ENCODE measurements around the gene CASP7.
"Not testable (repeated sequence)": the region's sequence is repeated elsewhere in the genome, so short reads cannot be mapped to it uniquely, and the experiment has no call there.

The CASP7 gene

DNA sequence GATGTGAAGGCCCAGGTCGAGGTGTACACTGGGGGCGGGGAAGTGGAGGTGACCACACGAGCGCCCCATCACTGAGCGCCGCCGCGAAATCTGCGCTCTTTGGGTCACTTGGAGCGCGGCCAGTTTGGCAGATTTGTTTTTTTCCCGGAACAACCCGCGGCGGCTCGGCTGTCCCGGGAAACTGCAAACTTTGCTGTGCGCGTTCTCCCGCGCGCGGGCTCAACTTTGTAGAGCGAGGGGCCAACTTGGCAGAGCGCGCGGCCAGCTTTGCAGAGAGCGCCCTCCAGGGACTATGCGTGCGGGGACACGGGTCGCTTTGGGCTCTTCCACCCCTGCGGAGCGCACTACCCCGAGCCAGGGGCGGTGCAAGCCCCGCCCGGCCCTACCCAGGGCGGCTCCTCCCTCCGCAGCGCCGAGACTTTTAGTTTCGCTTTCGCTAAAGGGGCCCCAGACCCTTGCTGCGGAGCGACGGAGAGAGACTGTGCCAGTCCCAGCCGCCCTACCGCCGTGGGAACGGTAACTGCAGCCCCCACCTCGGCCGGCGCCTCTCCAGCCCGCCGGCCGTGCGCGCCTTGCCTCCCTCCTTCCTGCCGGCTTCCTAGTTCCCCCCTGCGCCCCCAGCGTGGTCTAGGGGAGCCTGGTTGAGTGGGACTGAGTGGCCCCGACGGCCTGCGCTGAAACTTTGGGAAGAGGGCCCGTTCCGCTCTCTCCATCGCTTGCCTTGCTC lies at the start of gene CASP7:
Gene CASP7 (plus strand): TSS at position 450 of the 727 bp plus-strand sequence. CDS start 17,582 bp downstream, outside the sequence.
- DNase-seq (ENCODE audit: low read depth in 2 of 2) = peak; percentile 68 to 74

DNA sequence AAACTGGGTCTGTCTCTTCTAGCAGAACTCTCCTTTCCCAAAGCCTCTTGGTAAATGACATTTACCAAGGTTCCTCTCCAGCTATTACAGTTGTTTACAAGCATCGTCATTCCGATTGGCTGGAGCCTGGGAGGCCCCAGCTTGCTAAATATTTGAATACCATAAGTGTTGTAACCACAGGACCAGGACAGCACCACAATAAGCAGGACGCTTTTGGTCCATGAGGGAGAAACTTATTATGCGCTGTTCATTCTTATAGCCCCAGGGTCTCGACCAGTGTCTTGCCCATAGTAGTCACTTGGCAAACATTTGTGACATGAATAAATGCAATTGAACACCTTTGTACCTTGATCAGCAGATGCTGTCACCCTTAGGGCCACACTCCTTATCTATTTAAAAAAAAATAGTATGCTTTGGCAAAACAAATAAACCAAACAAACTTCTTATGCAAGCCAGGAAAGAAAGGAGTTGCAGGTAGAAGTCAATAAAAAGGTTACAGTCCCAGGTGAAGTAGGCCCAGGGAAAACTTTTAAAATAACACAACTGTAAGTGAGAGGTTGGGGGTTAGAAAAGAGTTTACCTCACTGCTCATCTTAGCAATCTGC lies 48.7 kb upstream of the CASP7 start:
- DNase-seq (ENCODE audit: low read depth in 2 of 2) = no peak

DNA sequence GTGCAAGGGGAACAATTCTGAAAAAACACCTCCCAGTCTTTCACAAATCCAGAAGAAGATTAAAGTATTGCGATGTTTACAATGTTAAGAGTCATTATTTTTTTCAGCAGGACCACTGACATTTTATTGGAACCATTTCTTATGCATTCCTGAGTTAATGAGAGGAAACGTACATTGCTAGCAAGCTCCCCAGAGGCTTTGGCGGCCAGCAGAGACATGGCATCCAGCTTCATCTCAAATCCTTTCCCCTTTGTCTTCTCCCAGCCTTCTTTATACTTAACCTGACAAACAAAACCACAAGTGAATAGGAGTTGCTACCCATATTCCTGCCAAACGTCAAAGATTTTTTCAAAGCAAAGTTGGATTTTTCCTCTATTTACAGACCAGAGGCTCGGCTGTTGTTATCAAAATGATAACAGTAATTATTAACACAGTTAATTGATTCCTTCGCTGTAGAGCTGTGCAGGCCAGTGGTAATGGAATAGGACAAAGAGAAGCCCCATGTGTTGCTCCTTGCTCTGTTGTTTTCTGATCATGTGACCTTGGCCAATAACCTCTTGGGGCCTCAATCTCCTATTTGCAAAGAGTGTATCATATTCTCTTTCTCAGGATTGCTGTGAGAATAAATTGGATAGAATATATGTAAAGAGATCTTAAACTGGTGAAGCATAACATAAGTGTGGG lies 47.9 kb upstream of the CASP7 start:
- DNase-seq (ENCODE audit: low read depth in 2 of 2) = no peak

DNA sequence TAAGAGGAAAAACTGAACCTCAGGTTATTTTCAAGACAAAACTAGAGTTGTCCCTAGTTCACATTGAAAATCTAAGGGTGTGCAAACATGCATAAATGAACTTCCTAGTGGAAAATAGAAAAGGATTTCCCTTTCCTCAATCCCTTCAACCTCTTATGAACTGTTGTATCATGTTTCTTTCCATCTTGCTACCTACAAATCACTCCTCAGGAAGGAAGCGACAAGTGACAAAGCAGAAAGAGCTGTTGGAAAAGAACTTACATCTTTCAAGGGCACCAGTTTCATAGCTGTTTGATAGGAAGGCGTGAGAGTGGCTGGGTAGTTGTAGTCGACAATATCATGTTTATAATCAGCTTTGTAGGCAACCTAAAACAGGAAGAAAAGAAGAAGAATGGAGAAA lies 39.7 kb upstream of the CASP7 start:
- no peak for DNase-seq (ENCODE audit: low read depth in 2 of 2)

DNA sequence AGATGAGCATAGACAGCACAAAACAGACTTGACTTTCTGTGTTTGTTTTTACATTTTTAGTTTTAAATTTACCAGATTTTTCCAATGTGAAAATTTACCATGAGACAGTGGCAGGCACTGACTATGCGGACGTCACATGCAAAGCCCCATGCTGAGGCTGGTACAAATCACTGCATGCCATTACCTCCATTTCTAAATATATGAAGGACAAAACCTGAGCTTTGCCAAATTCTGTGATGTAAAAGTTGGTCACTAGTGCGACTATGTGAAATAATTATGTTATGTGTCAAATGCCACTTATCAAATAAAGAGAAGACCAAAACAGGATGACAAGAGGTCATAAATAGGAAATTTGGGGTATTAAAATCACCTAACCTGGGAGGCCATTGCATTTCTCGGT lies 38.0 kb upstream of the CASP7 start:
- DNase-seq (ENCODE audit: low read depth in 2 of 2) = no peak

DNA sequence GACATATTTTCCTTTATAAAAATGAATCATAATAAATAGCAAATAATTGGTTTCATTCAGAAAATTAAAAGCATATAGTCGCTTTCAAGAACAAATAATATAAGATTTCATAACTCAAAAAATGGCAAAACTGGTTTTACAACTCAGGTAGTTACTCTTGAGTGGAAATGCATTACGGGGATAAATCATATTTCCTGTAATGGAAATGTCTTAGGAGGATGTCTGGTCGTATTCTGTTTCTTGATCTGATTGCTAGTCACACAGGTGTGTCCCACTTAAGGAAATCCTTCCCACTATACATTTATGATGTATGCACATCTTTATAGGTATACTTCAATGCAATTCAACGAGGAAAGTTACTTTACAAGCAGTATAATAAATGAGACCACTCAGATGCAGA lies 36.5 kb upstream of the CASP7 start:
- no peak for DNase-seq (ENCODE audit: low read depth in 2 of 2)

DNA sequence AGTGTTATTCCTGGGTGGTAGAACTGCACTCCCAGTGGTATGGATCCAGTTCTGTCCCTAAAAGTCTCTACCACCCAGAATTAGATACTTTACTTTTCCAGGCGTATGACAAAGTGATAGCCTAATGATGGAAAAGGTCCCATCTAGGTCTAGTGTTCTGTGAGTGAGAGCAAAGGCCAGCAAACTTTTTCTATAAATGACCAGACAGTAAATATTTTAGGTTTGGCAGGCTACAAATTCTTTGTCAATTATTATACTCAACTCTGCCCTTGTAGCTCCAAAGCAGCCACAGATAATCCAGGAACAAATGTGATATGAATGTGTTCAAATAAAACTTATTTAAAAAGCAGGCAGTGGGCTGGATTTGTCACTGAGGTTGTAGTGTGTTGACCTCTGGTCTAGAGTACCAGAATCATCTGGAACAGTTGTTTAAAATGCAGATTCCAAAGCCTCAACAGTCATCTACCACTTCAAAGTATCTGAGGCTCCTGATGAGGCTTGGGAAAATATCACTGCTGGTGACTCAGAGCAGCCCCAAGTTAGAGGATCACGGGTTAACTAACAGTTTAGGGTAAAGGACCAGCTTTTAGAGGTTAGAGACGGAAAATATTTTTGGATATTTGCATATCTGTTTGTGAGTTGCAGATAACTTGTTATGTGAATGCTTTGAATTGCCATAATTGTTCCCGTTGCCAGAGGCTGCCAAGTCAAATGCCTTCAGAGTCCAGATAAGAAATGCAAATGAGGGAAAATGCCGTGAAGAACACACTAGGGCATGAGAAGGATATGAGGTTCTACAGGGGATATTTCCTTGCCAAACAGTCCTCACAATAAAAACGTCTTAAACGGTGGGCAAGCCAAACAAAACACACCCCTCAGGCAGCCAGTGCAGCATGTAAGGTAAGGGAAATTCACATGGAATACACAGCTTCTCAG lies 35.3 kb upstream of the CASP7 start:
- no peak for DNase-seq (ENCODE audit: low read depth in 2 of 2)

DNA sequence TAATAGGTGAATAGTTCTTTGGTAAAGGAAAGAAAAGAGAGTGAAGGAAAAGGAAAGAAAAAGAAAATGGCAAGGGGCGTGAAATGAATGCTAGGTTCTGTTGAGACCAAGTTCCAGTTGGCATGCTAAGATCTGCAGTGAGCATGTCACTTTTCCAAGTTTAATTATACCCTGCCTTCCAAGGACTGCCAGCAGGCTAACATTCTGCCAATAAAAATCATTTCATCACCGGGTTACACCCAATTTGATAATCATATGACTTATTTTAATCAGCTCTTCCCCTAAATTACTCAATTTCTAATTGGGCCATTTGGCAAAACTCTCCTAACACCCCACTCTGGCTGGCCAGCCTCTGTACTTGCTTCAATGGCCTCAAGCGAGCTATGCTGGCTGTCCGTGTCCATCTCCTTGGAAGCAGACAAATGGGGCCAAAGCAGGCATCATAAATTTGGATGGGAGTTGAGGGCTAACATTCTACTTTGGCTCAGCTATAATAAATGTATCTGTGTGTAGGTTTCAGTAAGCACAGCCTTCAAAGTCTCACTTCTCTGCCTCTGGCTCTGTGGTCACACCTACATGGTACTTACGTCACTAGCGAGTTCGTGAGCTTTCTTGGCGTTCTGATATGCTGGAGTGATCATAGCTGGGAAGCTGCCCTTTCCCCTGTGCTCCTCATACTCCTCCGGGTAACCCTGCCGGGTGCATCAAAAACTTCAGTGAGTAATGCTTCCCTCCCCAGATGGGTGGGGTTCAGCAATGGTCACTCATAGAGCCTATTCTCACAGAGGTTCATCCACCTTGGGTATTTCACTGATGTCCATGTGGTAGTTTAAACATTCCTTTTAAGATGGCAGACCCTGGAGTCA lies 33.1 kb upstream of the CASP7 start:
- no peak for DNase-seq (ENCODE audit: low read depth in 2 of 2)

DNA sequence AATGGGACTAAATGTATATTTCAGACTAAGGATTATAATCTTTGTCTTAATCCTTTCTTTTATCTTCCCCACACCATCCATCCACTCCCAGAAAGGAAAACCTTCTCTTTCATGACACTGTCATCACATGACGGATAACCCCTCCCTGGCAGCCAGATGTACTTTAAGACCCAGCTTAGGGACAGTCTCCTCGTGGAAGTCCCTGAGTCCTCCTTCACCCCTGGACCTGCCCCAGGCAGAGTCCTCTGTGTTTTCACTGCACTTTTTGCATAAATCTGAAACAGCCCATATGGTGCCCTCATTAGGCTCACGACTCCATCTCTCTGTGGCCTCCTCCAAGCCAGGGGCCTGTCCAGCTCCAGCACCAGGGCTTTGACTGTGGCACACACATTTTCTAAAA lies 31.9 kb upstream of the CASP7 start:
- no peak for DNase-seq (ENCODE audit: low read depth in 2 of 2)

DNA sequence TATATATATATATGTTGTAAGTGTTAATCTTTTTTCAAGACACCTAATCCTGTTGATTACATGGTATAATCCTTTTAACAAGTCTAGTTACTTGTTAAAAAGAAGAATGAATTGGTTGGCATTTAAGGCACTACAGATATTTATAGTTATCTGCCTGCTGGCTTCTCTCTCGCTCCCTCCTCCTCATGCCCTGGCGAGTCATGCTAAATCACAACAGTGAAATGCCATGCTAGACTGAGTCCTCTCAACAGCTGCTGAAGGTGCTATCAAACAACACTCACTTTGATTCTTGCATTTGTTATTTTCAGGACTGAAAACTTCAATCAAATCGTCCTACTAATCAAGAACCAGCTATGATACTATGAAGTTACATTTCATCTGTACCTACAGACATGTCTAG lies 31.2 kb upstream of the CASP7 start:
- no peak for DNase-seq (ENCODE audit: low read depth in 2 of 2)

DNA sequence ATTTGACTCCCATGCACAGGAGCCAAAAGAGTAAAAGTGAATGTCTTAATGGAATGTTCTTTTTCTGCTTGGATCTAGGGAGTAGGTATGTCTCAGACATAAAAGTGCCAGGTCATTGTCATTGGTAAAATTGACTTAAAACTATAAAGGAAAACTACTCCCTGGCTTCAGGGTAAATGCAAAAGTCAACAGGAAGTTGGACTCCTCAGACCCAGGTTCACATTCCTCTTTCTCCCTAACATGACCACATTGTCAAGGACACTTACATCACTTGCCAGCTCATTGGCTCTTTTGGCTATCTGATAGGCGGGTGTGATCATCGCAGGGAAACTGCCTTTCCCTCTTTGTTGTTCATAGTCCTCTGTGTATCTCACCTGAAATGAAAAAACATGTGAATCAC lies 29.5 kb upstream of the CASP7 start:
- no peak for DNase-seq (ENCODE audit: low read depth in 2 of 2)

DNA sequence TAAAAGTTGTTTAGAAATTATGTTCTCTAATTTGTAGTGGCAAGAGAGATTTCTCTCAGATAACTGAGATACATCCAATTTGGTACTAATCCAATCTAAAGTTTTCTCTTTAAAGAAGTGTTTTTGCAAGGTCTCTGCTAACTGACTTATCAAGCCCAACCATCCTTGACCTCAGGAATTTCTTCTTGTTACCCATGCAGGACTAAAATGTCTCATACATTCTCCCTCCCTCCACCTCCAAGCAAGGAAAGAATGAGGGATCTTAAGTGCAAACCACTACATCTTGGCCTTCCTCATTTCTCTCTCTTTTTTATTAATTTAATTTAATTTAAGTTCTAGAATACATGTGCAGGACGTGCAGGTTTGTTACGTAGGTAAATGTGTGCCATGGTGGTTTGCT lies 28.7 kb upstream of the CASP7 start:
- no peak for DNase-seq (ENCODE audit: low read depth in 2 of 2)

DNA sequence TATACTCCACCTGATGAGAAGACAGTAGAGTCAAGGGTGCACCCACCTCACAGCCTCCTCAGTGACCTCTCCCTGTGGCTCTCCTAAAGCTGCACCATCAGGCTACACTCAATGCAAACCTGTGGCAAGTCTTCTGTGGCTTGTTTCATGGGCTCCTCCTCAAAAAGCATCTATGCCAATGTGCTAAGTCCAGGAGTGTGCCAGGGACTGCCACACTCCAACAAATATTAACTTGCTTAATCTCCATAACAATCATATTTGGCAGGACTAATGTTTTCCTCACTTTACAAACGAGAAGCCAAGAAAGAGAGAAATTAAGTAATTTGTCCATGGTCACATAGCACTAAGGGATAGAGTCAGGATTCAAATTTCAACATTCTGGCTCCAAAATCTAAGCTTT lies 27.8 kb upstream of the CASP7 start:
- DNase-seq (ENCODE audit: low read depth in 2 of 2) = no peak

DNA sequence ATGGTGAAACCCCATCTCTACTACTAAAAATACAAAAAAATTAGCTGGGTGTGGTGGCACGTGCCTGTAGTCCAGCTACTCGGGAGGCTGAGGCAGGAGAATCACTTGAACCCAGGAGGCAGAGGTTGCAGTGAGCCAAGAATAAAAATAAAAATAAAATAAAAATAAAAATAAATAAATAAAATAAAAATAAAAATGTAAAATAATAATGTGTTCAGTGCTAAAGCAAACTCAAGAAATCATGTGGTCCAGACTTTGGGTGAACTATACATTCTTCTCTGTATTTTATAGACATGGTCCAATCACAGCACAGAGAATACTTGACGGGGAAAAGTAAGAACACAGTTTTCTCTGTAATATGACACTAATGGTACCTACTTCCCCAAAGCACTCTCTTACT lies 27.3 kb upstream of the CASP7 start:
- DNase-seq (ENCODE audit: low read depth in 2 of 2) = not testable (repeated sequence)

DNA sequence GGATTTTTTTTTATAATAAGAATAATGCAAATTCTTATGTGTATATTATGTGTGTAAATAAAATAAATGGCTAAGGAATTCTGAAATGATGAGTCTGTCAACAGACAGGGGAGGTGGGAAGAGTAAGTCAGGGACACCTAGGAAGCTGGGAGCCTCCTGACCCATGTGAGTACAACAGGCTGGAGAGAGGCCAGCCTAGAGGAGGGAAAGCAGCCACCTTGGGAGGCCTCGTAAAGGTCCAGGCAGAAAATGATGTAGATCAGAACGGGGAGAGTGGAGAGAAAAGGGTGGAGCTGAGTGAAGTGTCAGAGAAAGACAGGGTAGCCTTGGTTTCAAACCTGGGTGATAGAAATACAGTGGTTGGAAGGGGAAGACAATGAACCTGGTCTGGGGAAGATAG lies 22.8 kb upstream of the CASP7 start:
- DNase-seq (ENCODE audit: low read depth in 2 of 2) = no peak

DNA sequence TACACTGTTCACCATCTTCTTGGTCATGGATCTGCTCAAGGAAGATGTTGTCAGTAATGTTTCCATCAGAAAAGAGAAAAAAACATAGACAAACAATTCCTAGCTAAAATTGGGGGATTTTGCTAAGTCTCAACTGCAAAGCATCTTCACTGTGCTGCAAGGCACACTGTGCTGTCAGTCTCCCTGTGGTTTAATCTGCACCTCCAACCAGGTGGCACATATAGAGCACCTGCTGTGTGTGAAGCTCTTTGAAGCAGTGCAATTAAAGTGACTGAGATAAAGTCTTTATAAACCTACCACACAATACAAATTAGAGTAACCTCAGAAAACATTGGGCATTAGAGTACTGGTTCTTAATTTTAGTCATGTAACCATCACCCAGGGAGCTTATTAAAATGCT lies 22.2 kb upstream of the CASP7 start:
- no peak for DNase-seq (ENCODE audit: low read depth in 2 of 2)

DNA sequence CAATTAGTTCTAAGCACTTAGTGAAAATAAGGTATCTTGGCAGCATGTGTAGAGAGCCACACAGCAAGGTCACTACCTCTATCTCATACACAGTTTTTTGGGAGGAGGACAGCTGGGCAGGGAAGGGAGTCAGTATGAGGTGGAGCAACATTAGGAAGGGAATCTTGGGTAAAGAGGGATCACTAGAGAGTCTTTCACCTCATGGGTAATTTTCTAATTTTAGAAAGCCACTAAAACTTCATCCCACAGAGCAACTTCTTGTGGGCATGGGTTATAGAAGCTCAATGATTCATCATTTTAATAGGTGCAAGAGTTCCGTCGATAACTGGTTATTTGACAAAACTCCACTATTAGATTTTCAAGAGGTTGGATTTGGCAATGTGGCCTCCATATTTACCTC lies 18.4 kb upstream of the CASP7 start:
- no peak for DNase-seq (ENCODE audit: low read depth in 2 of 2)

DNA sequence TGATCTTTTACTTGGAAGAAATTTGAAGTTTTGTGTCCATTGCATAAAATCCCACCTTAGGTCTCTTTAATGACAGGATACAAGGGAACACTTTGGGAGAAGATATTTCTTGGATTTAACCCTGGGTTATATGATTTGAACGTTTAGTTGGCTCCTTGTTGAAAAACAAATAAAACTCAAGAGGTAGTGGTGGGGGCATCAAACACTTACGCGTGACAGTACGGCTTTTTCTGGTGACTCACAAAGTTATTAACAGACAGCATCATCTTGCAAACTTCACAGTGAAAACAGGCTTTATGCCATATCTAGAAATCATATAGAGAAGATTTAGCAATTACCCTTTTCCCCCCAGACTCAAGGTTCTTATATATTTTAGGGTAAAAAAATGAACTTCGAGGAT lies 16.6 kb upstream of the CASP7 start:
- no peak for DNase-seq (ENCODE audit: low read depth in 2 of 2)

DNA sequence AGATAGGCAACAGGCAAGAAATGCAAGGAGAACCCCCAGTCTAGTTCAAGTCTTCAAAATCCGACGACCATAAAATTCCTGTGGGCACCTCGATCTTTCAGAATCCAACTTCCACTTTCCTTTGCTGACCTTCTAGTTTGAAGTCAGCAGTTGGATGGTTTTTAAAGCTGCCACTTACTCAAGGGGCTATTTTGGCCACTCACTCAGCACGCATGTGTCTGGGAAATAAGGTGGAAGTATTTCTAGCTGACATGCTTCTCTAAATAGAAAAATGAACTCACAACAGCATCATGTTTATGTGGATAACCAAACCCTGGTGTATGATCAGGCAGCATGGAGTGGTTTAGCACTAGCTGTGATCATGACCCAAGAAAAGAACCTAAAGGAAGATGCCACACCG lies 15.8 kb upstream of the CASP7 start, which contains the start of gene NRAP:
Gene NRAP (minus strand): TSS at position 134 of the 400 bp plus-strand sequence. CDS start 159 bp downstream, outside the sequence.
- DNase-seq (ENCODE audit: low read depth in 2 of 2) = no peak

DNA sequence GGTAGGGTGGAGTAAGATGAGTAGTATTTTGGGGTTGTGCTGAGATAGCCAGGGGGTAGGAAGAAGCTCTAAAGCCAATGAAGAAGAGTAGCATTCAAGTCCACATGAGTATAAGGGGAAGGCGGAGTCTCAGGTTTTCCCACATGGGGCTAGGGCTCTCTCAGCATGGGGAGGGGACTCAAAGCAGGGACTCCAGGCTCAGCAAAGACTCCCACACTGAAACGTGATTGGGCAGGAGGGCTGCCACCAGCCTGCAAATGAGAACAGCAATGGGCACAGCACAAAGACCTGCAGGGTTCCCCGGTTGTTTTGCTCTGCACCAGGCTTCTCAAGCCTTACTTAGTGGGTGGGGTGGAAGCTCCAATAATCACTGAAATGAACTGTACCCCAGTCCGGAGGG lies 14.4 kb upstream of the CASP7 start:
- DNase-seq (ENCODE audit: low read depth in 2 of 2) = no peak

DNA sequence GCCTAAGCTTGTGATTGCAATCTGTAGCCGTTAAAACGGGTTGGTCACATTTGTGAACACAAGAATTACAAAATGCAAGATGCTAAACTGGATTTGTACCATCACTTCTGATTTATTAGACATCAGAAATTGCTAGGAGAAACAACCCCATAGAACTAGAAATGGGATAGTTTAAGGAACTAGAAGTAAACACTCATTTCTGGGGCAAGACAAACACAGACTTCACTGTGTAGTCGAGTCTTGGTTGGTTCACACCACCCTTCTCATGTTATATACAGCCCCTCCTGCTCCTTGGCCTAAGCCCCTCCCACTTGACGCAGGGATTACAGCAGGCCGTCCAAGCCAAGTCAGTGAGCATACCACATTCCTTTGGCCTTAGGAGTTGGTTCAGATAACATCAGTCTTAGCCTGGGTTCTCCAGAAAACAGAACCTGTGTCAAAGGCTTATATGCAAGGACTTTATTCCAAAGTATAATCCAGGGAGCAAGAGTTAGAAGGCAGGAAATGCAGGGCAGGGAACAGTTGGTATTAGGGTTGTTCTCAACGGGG lies 13.8 kb upstream of the CASP7 start:
- DNase-seq (ENCODE audit: low read depth in 2 of 2) = no peak

Measured in stimulated activated CD4-positive, alpha-beta T cell treated with anti-CD3 and anti-CD28 coated beads, Interleukin-4, amount 100 ng/mL, for 48 hours (primary cell).